DMS 273 (cell line): ENCODE data around the gene RARRES1.
"Not testable (repeated sequence)": the region's sequence is repeated elsewhere in the genome, so short reads cannot be mapped to it uniquely, and the experiment has no call there.

Source experiments
- DNase-seq: peaks from one replicate; lab custom pipeline; 2025; ENCODE audit not compliant: unreplicated experiment; lab: John Stamatoyannopoulos, UW

RARRES1 gene

GRCh38 chr3:158700559-158700958 lies 31.7 kb downstream of the RARRES1 start:
- DNase-seq, result no peak

GRCh38 chr3:158696618-158697017 lies 35.6 kb downstream of the RARRES1 start:
- DNase-seq, result no peak

GRCh38 chr3:158693866-158694456 lies 38.3 kb downstream of the RARRES1 start:
- DNase-seq, result not testable (repeated sequence)

- DNase-seq, result no peak
These were observed 47.1 kb downstream of the RARRES1 start for GRCh38 chr3:158685159-158685558.

GRCh38 chr3:158683230-158683962 lies 48.9 kb downstream of the RARRES1 start:
- no peak for DNase-seq

GRCh38 chr3:158680861-158681260 lies 51.4 kb downstream of the RARRES1 start:
- DNase-seq, result no peak

- no peak for DNase-seq
These were observed 52.7 kb downstream of the RARRES1 start for GRCh38 chr3:158679547-158680000.

- DNase-seq, result no peak
These were observed 53.6 kb downstream of the RARRES1 start for GRCh38 chr3:158678687-158679086.

- DNase-seq, result peak; percentile 20
These were observed 59.8 kb downstream of the RARRES1 start, which contains the start of gene LXN for GRCh38 chr3:158672215-158673176. TSS of gene LXN (minus strand) at chr3:158672648. CDS start at chr3:158672478, 170 bp downstream.

GRCh38 chr3:158671821-158672214 lies 60.4 kb downstream of the RARRES1 start:
- no peak for DNase-seq

- DNase-seq, result no peak
These were observed 63.8 kb downstream of the RARRES1 start for GRCh38 chr3:158668506-158668905.

- no peak for DNase-seq
These were observed 65.8 kb downstream of the RARRES1 start for GRCh38 chr3:158666416-158666815.

- no peak for DNase-seq
These were observed 68.4 kb downstream of the RARRES1 start for GRCh38 chr3:158663832-158664231.

GRCh38 chr3:158663246-158663645 lies 69.0 kb downstream of the RARRES1 start:
- DNase-seq, result no peak

GRCh38 chr3:158660711-158661110 lies 71.5 kb downstream of the RARRES1 start:
- DNase-seq, result no peak

GRCh38 chr3:158659454-158660237 lies 72.6 kb downstream of the RARRES1 start:
- DNase-seq, result peak; percentile 79

GRCh38 chr3:158658889-158659288 lies 73.4 kb downstream of the RARRES1 start:
- DNase-seq, result no peak

GRCh38 chr3:158652463-158652862 lies 79.8 kb downstream of the RARRES1 start:
- no peak for DNase-seq

GRCh38 chr3:158651192-158651591 lies 81.1 kb downstream of the RARRES1 start:
- DNase-seq, result no peak

- DNase-seq, result no peak
These were observed 82.5 kb downstream of the RARRES1 start for GRCh38 chr3:158649791-158650190.
